B cell (primary cell): ENCODE results near the gene TMEM163. TPM values are rescaled to one million over a fixed set of nuclear protein-coding genes. Genes with fewer than 3 reads are reported as not detected.

Experiments used
- ATAC-seq: fragments of 200-7000 bp; cut with Tn5 transposase; one replicate; pipeline ENCODE4 v1.10.0; 2021; ENCODE audit warnings: low read depth, mild to moderate bottlenecking, moderate number of reproducible peaks, moderate library complexity
- CTCF ChIA-PET: fragments of 350-600 bp; sonication (Branson Sonifier 250); formaldehyde crosslinking; loops from one replicate; lab custom pipeline; 2021; ENCODE audit warnings: antibody characterized with exemption, inconsistent platforms; lab: Charles Lee
- POLR2A ChIA-PET: fragments of 350-600 bp; sonication (Branson Sonifier 250); formaldehyde crosslinking; loops from one replicate; lab custom pipeline; 2021; ENCODE audit warnings: antibody characterized with exemption; lab: Charles Lee
- DNase-seq: peaks from one replicate; pipeline ENCODE4 v3.0.0; 2013
- H2AFZ ChIP-seq: 2 replicates; pipeline ENCODE4 v1.6.1; 2012; ENCODE audit warnings: mild to moderate bottlenecking, low read depth, low read length; ENCODE audit not compliant: insufficient read depth, poor library complexity, severe bottlenecking
- H3K27ac ChIP-seq, 2 donors: 1 replicate in 1 of 2; 2 replicates in 1 of 2; pipeline ENCODE4 v1.5.1; 2012 to 2013; ENCODE audit warnings: low read length in 2 of 2, mild to moderate bottlenecking in 2 of 2, moderate library complexity in 1 of 2
- H3K27me3 ChIP-seq, 4 experiments: fragments of 200-600 bp in 1 of 4; sonication (generic) in 1 of 4; replicated peaks in 1 of 4; 1 replicate in 2 of 4; 2 replicates in 2 of 4; pipeline versions ENCODE4 v1.6.1 to v1.7.0; 2013 to 2016; ENCODE audit warnings: low read length in 3 of 4, mild to moderate bottlenecking in 2 of 4, mixed read lengths in 1 of 4, moderate library complexity in 1 of 4; ENCODE audit not compliant: insufficient read depth in 4 of 4, control insufficient read depth in 3 of 4; ENCODE audit errors: control extremely low read depth in 1 of 4
- H3K36me3 ChIP-seq, 2 experiments: replicated peaks in 1 of 2; 1 replicate in 1 of 2; 2 replicates in 1 of 2; pipeline versions ENCODE4 v1.6.1 to v1.7.1; 2013; ENCODE audit warnings: low read length in 1 of 2; ENCODE audit not compliant: insufficient read depth in 2 of 2, control insufficient read depth in 1 of 2; ENCODE audit errors: control extremely low read depth in 1 of 2, extremely low read depth in 1 of 2
- H3K4me1 ChIP-seq, 2 donors: fragments of 200-600 bp in 1 of 2; sonication (generic) in 1 of 2; 1 replicate in 1 of 2; 2 replicates in 1 of 2; pipeline versions ENCODE4 v1.5.1 to v1.6.1; 2013 to 2017; ENCODE audit warnings: low read length in 2 of 2; ENCODE audit not compliant: control insufficient read depth in 2 of 2, insufficient read depth in 2 of 2
- H3K4me2 ChIP-seq: replicated peaks from 2 replicates; pipeline ENCODE3; 2012; ENCODE audit warnings: mild to moderate bottlenecking, low read depth, low read length; ENCODE audit not compliant: poor library complexity, severe bottlenecking
- H3K4me3 ChIP-seq, 5 experiments: fragments of 200-600 bp in 1 of 5; sonication (generic) in 1 of 5; 1 replicate in 3 of 5; 2 replicates in 2 of 5; pipeline versions ENCODE4 v1.5.1 to v1.7.0; 2011 to 2016; ENCODE audit warnings: low read length in 4 of 5, mild to moderate bottlenecking in 4 of 5, low read depth in 2 of 5, control low read depth in 1 of 5, moderate library complexity in 1 of 5; ENCODE audit not compliant: insufficient read depth in 1 of 5; ENCODE audit errors: control extremely low read depth in 1 of 5, extremely low read depth in 1 of 5
- H3K79me2 ChIP-seq: fragments of 200-600 bp; sonication (generic); one replicate; pipeline ENCODE4 v1.6.0; 2016; ENCODE audit warnings: low read length; ENCODE audit not compliant: control insufficient read depth, insufficient read depth
- H3K9ac ChIP-seq: fragments of 200-600 bp; sonication (generic); 2 replicates; pipeline ENCODE4 v1.6.1; 2017; ENCODE audit warnings: mild to moderate bottlenecking, low read length, moderate library complexity
- H3K9me3 ChIP-seq, 3 donors: one replicate each; pipeline versions ENCODE4 v1.6.1 to v1.7.1; 2013; ENCODE audit warnings: low read length in 2 of 3; ENCODE audit not compliant: control insufficient read depth in 2 of 3, insufficient read depth in 1 of 3; ENCODE audit errors: control extremely low read depth in 1 of 3
- H4K20me1 ChIP-seq: 2 replicates; pipeline ENCODE4 v1.6.0; 2012; ENCODE audit warnings: mild to moderate bottlenecking, low read length; ENCODE audit not compliant: insufficient read depth, control insufficient read depth, poor library complexity, severe bottlenecking
- H3K27ac Mint-ChIP-seq: one replicate; pipeline ENCODE4 v1.8.0; 2021; ENCODE audit warnings: mixed read lengths
- H3K27me3 Mint-ChIP-seq: one replicate; pipeline ENCODE4 v1.8.0; 2021; ENCODE audit warnings: mixed read lengths
- H3K4me1 Mint-ChIP-seq: one replicate; pipeline ENCODE4 v1.8.0; 2021; ENCODE audit warnings: mixed read lengths
- H3K4me3 Mint-ChIP-seq: one replicate; pipeline ENCODE4 v1.8.0; 2021; ENCODE audit warnings: mixed read lengths
- H3K9me3 Mint-ChIP-seq: one replicate; pipeline ENCODE4 v1.8.0; 2022; ENCODE audit warnings: mixed read lengths; ENCODE audit not compliant: insufficient read depth
- EZH2 ChIP-seq: IDR thresholded peaks from 2 replicates; pipeline ENCODE4 v1.6.1; 2012; ENCODE audit warnings: borderline replicate concordance, low read depth, mild to moderate bottlenecking, moderate library complexity, low read length; ENCODE audit not compliant: insufficient read depth, poor library complexity, severe bottlenecking
- WGBS: methylation state at CpG from one replicate; pipeline ENCODE4 v1.1.5; 2013; ENCODE audit warnings: missing lambda C conversion rate; ENCODE audit not compliant: insufficient coverage; 5-methylcytosine and 5-hydroxymethylcytosine counted together
- intact Hi-C: fragments of 100-400 bp; cut with micrococcal nuclease; formaldehyde crosslinking; loops from one replicate; pipeline ENCODE4 v1.10.0; 2022
- polyA plus RNA-seq: library from polyadenylated mRNA; depleted of rRNA; stranded (reverse); fragments of >200 nt; gene quantifications from 2 replicates; pipeline ENCODE4 v1.2.3, GENCODE V29; 2012
- total RNA-seq, 2 donors: library from RNA; stranded (reverse); fragments of 120-200 nt in 1 of 2; gene quantifications; 1 replicate in 1 of 2; 2 replicates in 1 of 2; pipeline versions ENCODE4 v1.2.3 to v1.2.4, GENCODE V29; 2013 to 2022
- TF ChIP-seq, protein P1 (sequence below): fragments of 200-600 bp; IDR thresholded peaks from one replicate; pipeline ENCODE4 v1.8.0; 2022; ENCODE audit warnings: antibody characterized with exemption, mild to moderate bottlenecking

TMEM163 gene
- total and polyA plus RNA-seq, 2 donors (not counting 1 experiment from before 2014, with no cell fraction given): 2.6 to 5.6 TPM

DNA sequence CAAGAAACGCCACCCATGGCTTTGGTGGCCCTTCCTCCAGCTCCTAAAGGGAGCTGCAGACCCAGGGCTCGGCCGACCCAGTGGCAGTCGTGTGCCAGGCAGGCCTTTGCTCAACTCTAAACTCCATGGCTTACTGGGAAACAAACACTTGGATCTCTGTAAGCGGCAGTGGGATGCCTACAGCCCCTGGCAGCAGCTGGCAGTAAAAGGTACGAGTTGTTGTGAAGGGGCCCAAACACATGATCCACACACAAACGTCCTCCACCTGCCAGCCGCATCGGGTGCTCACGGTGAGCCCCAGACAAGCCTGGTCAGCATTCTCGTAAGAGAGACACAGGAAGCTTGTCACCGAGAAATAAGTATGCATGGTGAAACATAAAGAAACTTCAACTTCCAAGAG is 250.0 kb downstream of the TMEM163 start:
- ChIA-PET POLR2A (no interaction called here), CTCF (interaction anchor here (0.7 to 3.9 kb wide), 2 partner anchors 425 to 429 kb away, joined by 3 to 19 read pairs; no protein-coding TSS in a partner anchor)
- Mint-ChIP-seq H3K27me3 (no peaks in the 10 kb centered on the region), H3K4me1 (no peaks in the 10 kb centered on the region), H3K4me3 (no peak overlapping the region), H3K9me3 (peaks cover under 1% of the 10 kb centered on the region), H3K27ac (no peak overlapping the region)
- intact Hi-C loops: no loop called here
- H3K9ac ChIP-seq: no peak overlapping the region
- no peaks in the 10 kb centered on the region for H4K20me1 ChIP-seq
- H3K79me2 ChIP-seq: no peaks in the 10 kb centered on the region
- H3K27ac ChIP-seq: no peak overlapping the region
- H3K36me3 ChIP-seq: no peaks in the 10 kb centered on the region
- peaks cover 0 to 11% (median 3%) of the 10 kb centered on the region in 3 donors for H3K9me3 ChIP-seq
- H3K4me2 ChIP-seq: no peak overlapping the region
- TF ChIP-seq EZH2: no peak
- TF ChIP-seq, protein P1, sequence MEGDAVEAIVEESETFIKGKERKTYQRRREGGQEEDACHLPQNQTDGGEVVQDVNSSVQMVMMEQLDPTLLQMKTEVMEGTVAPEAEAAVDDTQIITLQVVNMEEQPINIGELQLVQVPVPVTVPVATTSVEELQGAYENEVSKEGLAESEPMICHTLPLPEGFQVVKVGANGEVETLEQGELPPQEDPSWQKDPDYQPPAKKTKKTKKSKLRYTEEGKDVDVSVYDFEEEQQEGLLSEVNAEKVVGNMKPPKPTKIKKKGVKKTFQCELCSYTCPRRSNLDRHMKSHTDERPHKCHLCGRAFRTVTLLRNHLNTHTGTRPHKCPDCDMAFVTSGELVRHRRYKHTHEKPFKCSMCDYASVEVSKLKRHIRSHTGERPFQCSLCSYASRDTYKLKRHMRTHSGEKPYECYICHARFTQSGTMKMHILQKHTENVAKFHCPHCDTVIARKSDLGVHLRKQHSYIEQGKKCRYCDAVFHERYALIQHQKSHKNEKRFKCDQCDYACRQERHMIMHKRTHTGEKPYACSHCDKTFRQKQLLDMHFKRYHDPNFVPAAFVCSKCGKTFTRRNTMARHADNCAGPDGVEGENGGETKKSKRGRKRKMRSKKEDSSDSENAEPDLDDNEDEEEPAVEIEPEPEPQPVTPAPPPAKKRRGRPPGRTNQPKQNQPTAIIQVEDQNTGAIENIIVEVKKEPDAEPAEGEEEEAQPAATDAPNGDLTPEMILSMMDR: no peak
- no peak overlapping the region for H2AFZ ChIP-seq
- WGBS: 96% methylated on average over 12 of the region's 12 CpGs
- H3K4me3 ChIP-seq: no peak overlapping the region
- no peak for ATAC-seq
- DNase-seq: no peak
- H3K27me3 ChIP-seq: no peaks in the 10 kb centered on the region
- no peaks in the 10 kb centered on the region for H3K4me1 ChIP-seq

DNA sequence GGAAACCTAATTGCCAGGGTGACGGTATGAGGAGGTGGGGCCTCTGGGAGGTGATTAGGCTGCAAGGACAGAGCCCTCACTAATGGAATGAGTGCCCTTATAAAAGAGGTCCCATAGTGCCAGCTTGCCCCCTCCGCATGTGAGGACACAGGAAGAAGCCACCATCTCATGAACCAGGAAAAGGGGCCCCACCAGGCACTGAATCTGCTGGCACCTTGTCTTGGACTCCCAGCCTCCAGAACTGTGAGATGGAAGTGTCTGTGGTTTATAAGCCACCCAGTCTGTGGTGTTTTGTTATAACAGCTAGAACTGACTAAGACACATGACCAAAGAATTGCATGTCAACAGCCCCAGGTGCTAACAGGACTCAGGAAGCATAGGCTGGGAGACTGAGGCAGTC is 250.6 kb downstream of the TMEM163 start:
- 88% methylated on average over 1 of the region's 2 CpGs for WGBS
- DNase-seq (no peak), ATAC-seq (no peak)
- Histone ChIP-seq H3K27me3 (no peaks in the 10 kb centered on the region), H3K4me3 (no peak overlapping the region), H3K79me2 (no peaks in the 10 kb centered on the region), H3K27ac (no peak overlapping the region), H2AFZ (no peak overlapping the region), H3K4me1 (no peaks in the 10 kb centered on the region), H4K20me1 (no peaks in the 10 kb centered on the region), H3K9ac (no peak overlapping the region), H3K36me3 (no peaks in the 10 kb centered on the region), H3K4me2 (no peak overlapping the region), H3K9me3 (peaks cover 0 to 7% (median 2%) of the 10 kb centered on the region in 3 donors)
- TF ChIP-seq, protein P1: no peak
- no peak for TF ChIP-seq EZH2
- Mint-ChIP-seq H3K27ac (no peak overlapping the region), H3K27me3 (no peaks in the 10 kb centered on the region), H3K4me1 (no peaks in the 10 kb centered on the region), H3K9me3 (no peaks in the 10 kb centered on the region), H3K4me3 (no peak overlapping the region)
- ChIA-PET POLR2A (no interaction called here), CTCF (interaction anchor here (0.9 to 3.9 kb wide), 4 partner anchors 17 to 583 kb away, joined by 3 to 19 read pairs (median 3); no protein-coding TSS in a partner anchor)
- intact Hi-C loops: no loop called here
